AG04449 (cell line): ENCODE results near the gene SELENON.

Experiments
- CTCF ChIA-PET: fragments of 350-600 bp; formaldehyde crosslinking; extraction: SDS; loops from one replicate; lab custom pipeline; 2021; ENCODE audit warnings: antibody characterized with exemption; lab: Yijun Ruan, JAX
- POLR2A ChIA-PET: fragments of 400-600, 350-600 bp; formaldehyde crosslinking; extraction: SDS; loops from one replicate; lab custom pipeline; 2020; ENCODE audit warnings: antibody characterized with exemption, inconsistent platforms; lab: Yijun Ruan, JAX
- DNase-seq: peaks from one replicate; pipeline ENCODE4 v3.0.0-alpha.2; 2010; ENCODE audit warnings: low read depth, low spot score
- H3K4me3 ChIP-seq: 2 replicates; pipeline ENCODE4 v1.5.1; 2011; ENCODE audit warnings: low read depth, mild to moderate bottlenecking, control low read depth, low read length
- TF ChIP-seq, protein P1 (sequence below): IDR thresholded peaks from one replicate; pipeline ENCODE4 v1.5.1; 2011; ENCODE audit warnings: mild to moderate bottlenecking, moderate library complexity, low read length, control low read depth, inconsistent platforms; ENCODE audit not compliant: insufficient read depth; ENCODE audit errors: missing control alignments

The SELENON gene

GRCh38 chr1:25858494-25858893 lies 58.5 kb downstream of the SELENON start:
- DNase-seq: no peak
- H3K4me3 ChIP-seq: peak overlapping the region; percentile 83
- ChIA-PET POLR2A (no interaction called here), CTCF (interaction anchor here (0.8 kb wide), 1 partner anchor 139 kb away, joined by 5 read pairs; the partner anchor contains the start of gene PAFAH2)
- TF ChIP-seq, protein P1, sequence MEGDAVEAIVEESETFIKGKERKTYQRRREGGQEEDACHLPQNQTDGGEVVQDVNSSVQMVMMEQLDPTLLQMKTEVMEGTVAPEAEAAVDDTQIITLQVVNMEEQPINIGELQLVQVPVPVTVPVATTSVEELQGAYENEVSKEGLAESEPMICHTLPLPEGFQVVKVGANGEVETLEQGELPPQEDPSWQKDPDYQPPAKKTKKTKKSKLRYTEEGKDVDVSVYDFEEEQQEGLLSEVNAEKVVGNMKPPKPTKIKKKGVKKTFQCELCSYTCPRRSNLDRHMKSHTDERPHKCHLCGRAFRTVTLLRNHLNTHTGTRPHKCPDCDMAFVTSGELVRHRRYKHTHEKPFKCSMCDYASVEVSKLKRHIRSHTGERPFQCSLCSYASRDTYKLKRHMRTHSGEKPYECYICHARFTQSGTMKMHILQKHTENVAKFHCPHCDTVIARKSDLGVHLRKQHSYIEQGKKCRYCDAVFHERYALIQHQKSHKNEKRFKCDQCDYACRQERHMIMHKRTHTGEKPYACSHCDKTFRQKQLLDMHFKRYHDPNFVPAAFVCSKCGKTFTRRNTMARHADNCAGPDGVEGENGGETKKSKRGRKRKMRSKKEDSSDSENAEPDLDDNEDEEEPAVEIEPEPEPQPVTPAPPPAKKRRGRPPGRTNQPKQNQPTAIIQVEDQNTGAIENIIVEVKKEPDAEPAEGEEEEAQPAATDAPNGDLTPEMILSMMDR: no peak

DNA sequence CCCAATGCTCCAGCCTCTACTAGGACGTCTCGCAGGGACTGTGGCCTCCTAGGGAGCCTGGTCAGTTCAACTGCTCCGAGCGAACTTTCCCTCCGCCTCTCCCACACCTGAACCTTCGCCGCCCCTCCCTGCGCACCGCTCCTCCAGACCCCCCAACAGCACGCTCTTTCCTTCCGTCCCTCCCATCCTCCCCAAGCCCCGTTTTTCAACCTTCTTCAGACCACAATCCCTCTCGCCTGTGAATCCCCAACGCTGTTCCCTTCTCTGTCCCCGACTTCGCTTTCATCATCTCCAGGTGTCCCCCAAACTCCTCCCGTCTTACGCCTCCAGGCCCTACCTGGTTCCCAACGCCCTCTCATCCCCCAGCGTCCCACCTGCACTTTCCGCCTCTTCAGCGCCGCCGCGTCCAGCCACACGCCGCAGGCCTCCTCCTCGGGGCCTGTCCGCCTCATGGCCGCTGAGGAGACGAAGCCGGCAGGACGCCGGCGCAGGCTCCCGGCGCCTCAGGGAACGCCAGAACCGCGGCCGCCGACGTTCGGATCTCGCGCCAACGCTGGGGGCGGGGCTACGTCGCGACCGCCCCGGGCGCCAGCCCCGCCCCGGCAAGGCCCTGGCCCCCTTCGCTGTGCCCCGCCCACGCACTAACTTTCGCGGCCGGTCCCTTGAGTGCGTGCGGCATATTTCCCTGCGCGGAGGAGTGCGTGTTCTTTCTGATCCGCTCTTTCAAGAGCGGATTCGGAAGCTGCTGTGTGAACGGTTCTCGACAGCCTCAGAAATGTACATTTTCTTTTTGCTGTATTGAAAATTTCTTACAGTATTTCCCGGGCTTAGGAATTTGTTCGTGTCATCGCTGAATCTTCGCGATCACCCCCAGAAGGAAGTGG lies 59.2 kb downstream of the SELENON start, which contains the start of gene AUNIP:
Gene AUNIP (minus strand): TSS at position 552 of the 884 bp plus-strand sequence. CDS start 100 bp downstream, at position 452.
- TF ChIP-seq, protein P1: no peak
- CTCF ChIA-PET: interaction anchor here (0.8 kb wide), 1 partner anchor 138 kb away, joined by 5 read pairs; the partner anchor contains the start of gene PAFAH2
- POLR2A ChIA-PET: no interaction called here
- peak within 1 kb of the TSS; percentile 83 for H3K4me3 ChIP-seq
- DNase-seq: peak; percentile 21

DNA sequence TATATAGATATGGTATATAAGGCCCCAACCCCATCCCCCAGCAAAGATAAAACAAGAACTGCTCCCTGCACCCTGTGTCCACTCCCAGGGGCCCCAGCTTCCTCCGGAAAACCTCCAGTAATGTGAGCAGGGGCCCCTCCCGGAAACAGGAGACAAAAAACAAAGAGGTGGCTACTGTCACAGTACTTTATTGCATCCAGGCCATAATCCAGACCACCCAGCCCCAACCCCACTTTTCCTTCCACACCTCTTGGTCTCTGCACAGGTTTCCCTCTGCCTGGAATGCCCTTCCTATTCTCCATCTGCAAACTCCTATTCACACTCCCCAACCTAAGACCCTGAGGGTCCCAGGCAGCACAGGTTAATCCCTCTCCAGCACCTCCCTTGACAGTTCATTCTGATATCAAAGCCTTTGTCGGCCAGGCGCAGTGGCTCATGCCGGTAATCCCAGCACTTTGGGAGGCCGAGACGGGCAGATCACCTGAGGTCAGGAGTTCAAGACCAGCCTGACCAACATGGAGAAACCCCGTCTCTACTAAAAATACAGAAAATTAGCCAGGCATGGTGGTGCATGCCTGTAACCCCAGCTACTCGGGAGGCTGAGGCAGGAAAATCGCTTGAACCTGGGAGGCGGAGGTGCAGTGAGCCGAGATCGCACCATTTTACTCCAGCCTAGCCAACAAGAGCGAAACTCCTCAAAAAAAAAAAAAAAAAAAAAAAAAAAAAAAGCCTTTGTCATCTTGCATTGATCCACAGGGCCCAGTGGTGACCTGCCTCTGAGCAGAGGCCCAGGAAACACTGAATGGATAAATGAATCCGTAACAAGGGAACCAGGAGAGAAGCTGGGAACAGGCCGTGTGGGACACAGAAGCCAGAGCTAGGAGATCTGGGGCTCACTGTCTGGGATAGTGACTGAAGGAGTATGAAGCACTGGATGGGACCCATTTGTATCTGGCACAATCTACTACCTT lies 61.6 kb downstream of the SELENON start:
- no peak overlapping the region for H3K4me3 ChIP-seq
- ChIA-PET POLR2A (interaction anchor here (1.0 kb wide), 1 partner anchor 34 kb away, joined by 3 read pairs; no protein-coding TSS in a partner anchor), CTCF (interaction anchor here (1.4 to 1.8 kb wide), 3 partner anchors 17 to 52 kb away, joined by 3 to 5 read pairs (median 3); no protein-coding TSS in a partner anchor)
- DNase-seq: no peak
- TF ChIP-seq, protein P1: no peak

GRCh38 chr1:25862785-25863485 lies 62.9 kb downstream of the SELENON start:
- ChIA-PET CTCF (interaction anchor here (1.4 to 1.8 kb wide), 2 partner anchors 18 to 33 kb away, joined by 3 to 5 read pairs; no protein-coding TSS in a partner anchor), POLR2A (interaction anchor here (1.0 kb wide), 1 partner anchor 33 kb away, joined by 3 read pairs; no protein-coding TSS in a partner anchor)

More at GRCh38 chr1:25862785-25863485, 62.9 kb downstream of the SELENON start:
- no peak overlapping the region for H3K4me3 ChIP-seq
- TF ChIP-seq, protein P1: no peak
- no peak for DNase-seq
